GM12892 (cell line): ENCODE measurements around the gene ETHE1.

Experiments
- POLR2A ChIP-seq: IDR thresholded peaks from 2 replicates; pipeline ENCODE4 v1.6.1; 2011; ENCODE audit warnings: low read depth, low read length, control low read depth
- POLR2AphosphoS5 ChIP-seq: IDR thresholded peaks from 2 replicates; pipeline ENCODE4 v1.6.1; 2011; ENCODE audit warnings: low read depth, low read length, control low read depth
- TAF1 ChIP-seq: IDR thresholded peaks from 2 replicates; pipeline ENCODE4 v1.6.1; 2011; ENCODE audit warnings: low read depth, mild to moderate bottlenecking, control low read depth, low read length, borderline replicate concordance

- no peak for TF ChIP-seq POLR2A
- TF ChIP-seq POLR2AphosphoS5 = no peak
- no peak for TF ChIP-seq TAF1
Observed at GRCh38 chr19:43490759-43491158, 36.2 kb downstream of the ETHE1 start.
